GM12878 (cell line): ENCODE measurements around the gene RIPOR3. TPM values are rescaled to one million over a fixed set of nuclear protein-coding genes. Genes with fewer than 3 reads are reported as not detected.

Experiments
- ATAC-seq: fragments of 200-7000 bp; cut with Tn5 transposase; 3 replicates; pipeline ENCODE4 v1.9.1; 2020; ENCODE audit warnings: mild to moderate bottlenecking, moderate library complexity
- BruUV-seq: library from RNA; stranded (reverse); fragments of 400-500 nt; replicated peaks from 2 replicates; lab custom pipeline; 2021; lab: Mats Ljungman, UMichigan
- CTCF ChIA-PET: fragments of 300-600 bp; sonication (Branson Sonifier 250); formaldehyde crosslinking; extraction: SDS; loops from one replicate; lab custom pipeline; 2021; ENCODE audit warnings: inconsistent platforms; lab: Yijun Ruan, JAX
- POLR2A ChIA-PET: fragments of 350-600 bp; formaldehyde crosslinking; extraction: SDS; loops from one replicate; lab custom pipeline; 2021; ENCODE audit warnings: inconsistent platforms; lab: Charles Lee
- RAD21 ChIA-PET: fragments of 300-600 bp; sonication (Branson Sonifier 250); formaldehyde crosslinking; loops from one replicate; lab custom pipeline; 2023; ENCODE audit warnings: antibody characterized with exemption; ENCODE audit not compliant: unreplicated experiment; lab: Charles Lee
- SMC1A ChIA-PET: fragments of 300-600 bp; sonication (Branson Sonifier 250); formaldehyde crosslinking; loops from one replicate; lab custom pipeline; 2023; ENCODE audit not compliant: unreplicated experiment, uncharacterized antibody; lab: Charles Lee
- DNase-seq: peaks from one replicate; pipeline ENCODE4 v3.0.0-alpha.2; 2011; ENCODE audit warnings: low read depth, low spot score
- FAIRE-seq: peaks from 3 replicates; lab custom pipeline; 2011; peaks lifted over from hg19 to GRCh38; lab: Jason Lieb, UNC
- H2AFZ ChIP-seq: 2 replicates; pipeline ENCODE4 v1.6.0; 2011; ENCODE audit warnings: low read depth, low read length, control low read depth; ENCODE audit not compliant: control insufficient read depth
- H3K27ac ChIP-seq: 2 replicates; pipeline ENCODE4 v1.5.1; 2011; ENCODE audit warnings: control low read depth; ENCODE audit not compliant: control insufficient read depth, insufficient read depth
- H3K27me3 ChIP-seq, 2 experiments: replicated peaks in 1 of 2; 2 replicates each; pipeline versions ENCODE4 v1.6.0 to v1.6.1; 2011; ENCODE audit warnings: low read length in 1 of 2; ENCODE audit not compliant: control insufficient read depth in 2 of 2, insufficient read depth in 2 of 2
- H3K36me3 ChIP-seq, 2 experiments: 2 replicates each; pipeline ENCODE4 v1.5.1; 2011; ENCODE audit warnings: low read length in 1 of 2; ENCODE audit not compliant: control insufficient read depth in 2 of 2, insufficient read depth in 2 of 2
- H3K4me1 ChIP-seq: 2 replicates; pipeline ENCODE4 v1.6.1; 2011; ENCODE audit warnings: mild to moderate bottlenecking, low read length, moderate library complexity, mixed read lengths; ENCODE audit not compliant: control insufficient read depth, insufficient read depth
- H3K4me2 ChIP-seq: 2 replicates; pipeline ENCODE4 v1.6.0; 2011; ENCODE audit warnings: control low read depth; ENCODE audit not compliant: control insufficient read depth, insufficient read depth
- H3K4me3 ChIP-seq: fragments of 200-600 bp; sonication (generic); 2 replicates; pipeline ENCODE4 v1.5.1; 2016
- H3K79me2 ChIP-seq: 2 replicates; pipeline ENCODE4 v1.6.0; 2011; ENCODE audit warnings: low read length; ENCODE audit not compliant: control insufficient read depth, insufficient read depth
- H3K9ac ChIP-seq: 2 replicates; pipeline ENCODE4 v1.8.0; 2011; ENCODE audit warnings: low read length, control low read depth, mixed read lengths; ENCODE audit not compliant: control insufficient read depth, insufficient read depth
- H3K9me3 ChIP-seq: replicated peaks from 3 replicates; pipeline ENCODE4 v1.5.1; 2011; ENCODE audit warnings: mild to moderate bottlenecking, low read length; ENCODE audit not compliant: control insufficient read depth, insufficient read depth
- H4K20me1 ChIP-seq: 2 replicates; pipeline ENCODE4 v1.6.0; 2011; ENCODE audit not compliant: control insufficient read depth, insufficient read depth
- BCL11A ChIP-seq: IDR thresholded peaks from 2 replicates; pipeline ENCODE4 v1.6.1; 2011; ENCODE audit warnings: low read depth, low read length
- CBX3 ChIP-seq: fragments of 200-600 bp; sonication (generic); IDR thresholded peaks from 2 replicates; pipeline ENCODE4 v1.6.1; 2016; ENCODE audit warnings: low read depth, borderline replicate concordance
- CHD2 ChIP-seq: IDR thresholded peaks from 2 replicates; pipeline ENCODE4 v1.6.1; 2011; ENCODE audit warnings: low read depth, low read length, improper control_type of control experiment, borderline replicate concordance
- CREM ChIP-seq: IDR thresholded peaks from 2 replicates; pipeline ENCODE4 v1.6.1; 2014; ENCODE audit warnings: antibody characterized with exemption, low read depth
- FOS ChIP-seq: IDR thresholded peaks from 3 replicates; pipeline ENCODE4 v1.6.1; 2011; ENCODE audit warnings: borderline replicate concordance; ENCODE audit not compliant: insufficient read length; ENCODE audit errors: extremely low read depth
- IKZF2 ChIP-seq, 2 experiments: fragments of 450-650 bp; IDR thresholded peaks; 2 replicates each; pipeline ENCODE4 v1.6.1; 2017; ENCODE audit warnings: mild to moderate bottlenecking in 2 of 2, moderate library complexity in 2 of 2
- IRF4 ChIP-seq: IDR thresholded peaks from 2 replicates; pipeline ENCODE4 v1.6.1; 2011; ENCODE audit warnings: low read depth, low read length
- MTA2 ChIP-seq: fragments of 450-650 bp; IDR thresholded peaks from 2 replicates; pipeline ENCODE4 v1.6.1; 2016; ENCODE audit warnings: low read depth, mild to moderate bottlenecking, moderate library complexity
- MYB ChIP-seq: fragments of 150-350 bp; IDR thresholded peaks from 2 replicates; pipeline ENCODE4 v1.6.1; 2014; ENCODE audit warnings: mild to moderate bottlenecking, low read depth, low read length, borderline replicate concordance
- NBN ChIP-seq: fragments of 450-650 bp; IDR thresholded peaks from 2 replicates; pipeline ENCODE4 v1.6.1; 2016
- NFIC ChIP-seq: IDR thresholded peaks from 2 replicates; pipeline ENCODE4 v1.6.1; 2012; ENCODE audit warnings: low read depth, mild to moderate bottlenecking, inconsistent platforms, low read length, moderate library complexity
- POLR2AphosphoS5 ChIP-seq: IDR thresholded peaks from 2 replicates; pipeline ENCODE4 v1.6.1; 2011; ENCODE audit warnings: mild to moderate bottlenecking, low read length, inconsistent platforms
- RUNX3 ChIP-seq: IDR thresholded peaks from 2 replicates; pipeline ENCODE4 v1.6.1; 2012; ENCODE audit warnings: low read length, inconsistent platforms
- SIX5 ChIP-seq: IDR thresholded peaks from 2 replicates; pipeline ENCODE4 v1.6.1; 2011; ENCODE audit warnings: mild to moderate bottlenecking, low read depth, low read length, moderate library complexity; ENCODE audit not compliant: severe bottlenecking
- SMC3 ChIP-seq: IDR thresholded peaks from 2 replicates; pipeline ENCODE4 v1.6.1; 2011; ENCODE audit warnings: low read length, improper control_type of control experiment, borderline replicate concordance
- ZBED1 ChIP-seq: IDR thresholded peaks from 2 replicates; pipeline ENCODE4 v1.6.1; 2016; ENCODE audit warnings: borderline replicate concordance
- ZNF207 ChIP-seq: fragments of 450-650 bp; IDR thresholded peaks from 2 replicates; pipeline ENCODE4 v1.6.1; 2014; ENCODE audit warnings: antibody characterized with exemption, mild to moderate bottlenecking, borderline replicate concordance
- ZNF384 ChIP-seq: IDR thresholded peaks from 2 replicates; pipeline ENCODE4 v1.6.1; 2012; ENCODE audit warnings: low read depth, mild to moderate bottlenecking, low read length, improper control_type of control experiment, borderline replicate concordance
- WGBS: methylation state at CpG from one replicate; pipeline ENCODE4 v1.1.6; 2016; ENCODE audit warnings: low lambda C conversion rate; ENCODE audit not compliant: insufficient replicate concordance, insufficient coverage; ENCODE audit errors: missing lambda C conversion rate; 5-methylcytosine and 5-hydroxymethylcytosine counted together
- in situ Hi-C: fragments of 300-500 bp; cut with MboI; formaldehyde crosslinking; loops from 9 replicates; pipeline ENCODE4 v1.14.3; 2018; ENCODE audit warnings: mixed read lengths
- intact Hi-C: fragments of 100-400 bp; cut with micrococcal nuclease; formaldehyde crosslinking; loops from one replicate; pipeline ENCODE4 v1.14.2; 2022; ENCODE audit not compliant: unreplicated experiment
- polyA plus RNA-seq, 11 experiments: library from polyadenylated mRNA; depleted of rRNA in 4 of 11; unstranded in 6 of 11; stranded (reverse) in 5 of 11; fragments of >200 nt; fragmentation: Nextera tagmentation in 4 of 11; fragmentation: Illumina TruSeq in 1 of 11; extraction: Ambion mirVana in 4 of 11; extraction: Trizol in 1 of 11; gene quantifications; 1 replicate in 1 of 11; 2 replicates in 10 of 11; pipeline versions ENCODE4 v1.2.1 to v1.2.3, GENCODE V29; 2011 to 2016; ENCODE audit warnings: inconsistent platforms in 2 of 11, missing spikeins in 2 of 11, low read depth in 1 of 11
- total RNA-seq, 4 experiments: library from RNA; depleted of rRNA in 3 of 4; stranded (reverse); fragments of >200 nt in 3 of 4; fragmentation: Illumina TruSeq in 1 of 4; extraction: Trizol in 1 of 4; gene quantifications; 2 replicates each; pipeline versions ENCODE4 v1.2.1 to v1.2.3, GENCODE V29; 2013 to 2021
- TF ChIP-seq, protein P1 (sequence below): fragments of 450-650 bp; IDR thresholded peaks from 2 replicates; pipeline ENCODE4 v1.6.1; 2014; ENCODE audit warnings: mild to moderate bottlenecking

The RIPOR3 gene
- total and polyA plus RNA-seq, 10 of the 15 experiments (the other 5 are each of a cell fraction or from before 2014, with no cell fraction given) = 0.04 to 0.55 (median 0.12) TPM; not detected in 6

DNA sequence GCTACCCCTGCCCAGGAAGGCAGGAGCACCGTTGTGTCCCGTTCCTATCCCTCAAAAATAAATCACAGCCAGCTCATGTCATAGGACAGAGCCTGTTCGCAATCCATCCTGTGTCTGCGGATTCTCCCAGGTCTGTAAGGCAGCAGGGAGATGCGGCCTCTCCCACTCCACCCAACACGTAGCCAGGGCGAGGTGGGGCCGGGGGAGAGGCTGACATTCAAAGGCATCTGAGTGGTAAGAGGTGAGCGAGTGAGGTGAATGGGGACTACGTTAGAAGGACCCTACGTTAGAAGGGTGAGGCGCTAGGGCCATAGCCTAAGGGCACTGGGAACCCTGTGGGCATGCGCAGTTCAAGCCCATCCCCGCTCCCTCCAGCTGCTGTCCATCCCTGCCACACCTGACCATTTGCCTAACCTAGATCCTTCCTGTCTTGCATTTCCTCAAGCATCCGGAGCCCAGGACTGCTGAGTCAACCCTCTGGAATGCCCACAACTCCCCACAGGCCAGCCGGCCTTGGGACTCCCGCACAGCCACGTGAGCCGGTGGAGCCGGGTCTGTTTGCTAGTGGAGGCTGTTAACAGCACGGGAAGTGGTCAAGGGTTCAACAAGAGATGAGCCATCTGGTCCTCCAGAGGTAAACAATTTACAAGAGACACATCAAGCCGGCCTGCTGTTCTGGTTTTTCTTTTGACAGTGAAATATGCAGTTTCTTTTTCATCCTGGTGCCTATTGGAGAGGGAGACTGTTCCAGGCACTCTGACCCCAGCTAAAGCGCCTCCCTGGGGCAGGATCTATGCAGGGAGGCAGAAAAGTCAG lies 45.9 kb downstream of the RIPOR3 start (continued):
- TF ChIP-seq CHD2 = no peak
- no peak for TF ChIP-seq NFIC
- no peak for TF ChIP-seq MTA2
- TF ChIP-seq FOS = no peak
- TF ChIP-seq MYB = no peak
- no peak for TF ChIP-seq ZBED1
- TF ChIP-seq, all 136 proteins: peak for 0

DNA sequence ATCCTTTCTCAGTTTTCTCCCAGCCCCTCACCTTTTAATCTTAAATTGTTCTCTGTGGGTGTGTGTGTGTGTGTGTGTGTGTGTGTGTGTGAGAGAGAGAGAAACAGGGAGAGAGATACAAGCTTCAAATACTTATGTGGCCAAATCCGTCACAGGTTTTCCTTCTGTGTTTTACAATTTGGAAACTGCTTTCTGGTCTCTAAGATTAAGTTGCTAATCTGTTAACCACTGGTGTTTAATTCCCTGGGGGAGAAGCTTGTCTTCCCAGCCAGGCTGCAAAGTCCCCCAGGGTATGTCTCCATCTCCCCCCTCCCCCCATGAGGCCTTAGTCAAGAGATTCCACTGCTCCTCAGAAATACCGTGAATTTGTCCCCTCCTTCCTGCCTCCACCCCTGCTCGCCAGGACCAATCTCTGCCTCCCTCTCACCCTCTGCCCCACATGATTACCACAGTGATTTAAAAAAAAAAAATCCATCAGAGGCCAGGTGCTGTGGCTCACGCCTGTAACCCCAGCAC lies 49.0 kb downstream of the RIPOR3 start:
- Histone ChIP-seq H4K20me1 (no peaks in the 10 kb centered on the region), H3K4me3 (no peak overlapping the region), H3K79me2 (no peaks in the 10 kb centered on the region), H3K9me3 (no peaks in the 10 kb centered on the region; the same call in 1 of the 3 replicates), H2AFZ (no peak overlapping the region), H3K27me3 (no peaks in the 10 kb centered on the region), H3K27ac (no peak overlapping the region), H3K36me3 (no peaks in the 10 kb centered on the region), H3K4me1 (no peaks in the 10 kb centered on the region), H3K4me2 (no peak overlapping the region), H3K9ac (no peak overlapping the region)
- intact Hi-C loops = no loop called here
- SMC1A ChIA-PET = no interaction called here
- POLR2A ChIA-PET = no interaction called here
- CTCF ChIA-PET = no interaction called here
- no peak for ATAC-seq
- FAIRE-seq = no peak
- RAD21 ChIA-PET = no interaction called here
- in situ Hi-C loops = no loop called here
- WGBS = 10% methylated on average over 3 of the region's 4 CpGs
- DNase-seq = no peak
- no TSS peak for BruUV-seq
- TF ChIP-seq RUNX3 (no peak), CBX3 (no peak), SMC3 (no peak), IKZF2 (IDR thresholded peaks at IDR 0.05) (no peak), SIX5 (no peak), ZNF207 (no peak), POLR2AphosphoS5 (no peak), BCL11A (no peak), CREM (no peak), IRF4 (no peak), NBN (no peak), ZNF384 (no peak)
- TF ChIP-seq, protein P1, sequence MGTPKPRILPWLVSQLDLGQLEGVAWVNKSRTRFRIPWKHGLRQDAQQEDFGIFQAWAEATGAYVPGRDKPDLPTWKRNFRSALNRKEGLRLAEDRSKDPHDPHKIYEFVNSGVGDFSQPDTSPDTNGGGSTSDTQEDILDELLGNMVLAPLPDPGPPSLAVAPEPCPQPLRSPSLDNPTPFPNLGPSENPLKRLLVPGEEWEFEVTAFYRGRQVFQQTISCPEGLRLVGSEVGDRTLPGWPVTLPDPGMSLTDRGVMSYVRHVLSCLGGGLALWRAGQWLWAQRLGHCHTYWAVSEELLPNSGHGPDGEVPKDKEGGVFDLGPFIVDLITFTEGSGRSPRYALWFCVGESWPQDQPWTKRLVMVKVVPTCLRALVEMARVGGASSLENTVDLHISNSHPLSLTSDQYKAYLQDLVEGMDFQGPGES = no peak
